Naive thymus-derived CD8-positive, alpha-beta T cell (primary cell): Measurements from ENCODE around the gene EXD1. TPM values are rescaled to one million over a fixed set of nuclear protein-coding genes. Genes with fewer than 3 reads are reported as not detected.

ENCODE experiments used
- polyA plus RNA-seq, 3 donors: library from polyadenylated mRNA; unstranded; fragments of 300-500 nt; fragmentation: Illumina TruSeq; gene quantifications; one replicate each; pipeline ENCODE4 v1.2.3, GENCODE V29; 2021
- total RNA-seq, 8 experiments: library from RNA in 2 of 8; stranded (reverse) in 2 of 8; gene quantifications; one replicate each; pipeline ENCODE4 v1.2.3 and lab custom pipeline; 2021 to 2026

EXD1 gene
- total and polyA plus RNA-seq, 5 experiments from 2014 or later: not detected

Other genes with a start within 250 kb of the EXD1 start
- 10 to 100 TPM; 34.3 to 38.2 TPM for gene INO80, start 114.5 kb downstream of the EXD1 start, total RNA-seq
- gene INO80, start 114.5 kb downstream of the EXD1 start, polyA plus RNA-seq: 1 to 10 TPM; 2.2 to 8.0 (median 4.5) TPM
- 10 to 100 TPM; 21.1 to 23.9 TPM for gene CHP1, start 511 bp upstream of the EXD1 start, total RNA-seq
- 10 to 100 TPM; 11.3 to 21.7 (median 12.5) TPM for gene CHP1, start 511 bp upstream of the EXD1 start, polyA plus RNA-seq
- gene OIP5, start 101.8 kb upstream of the EXD1 start, total RNA-seq: 1 to 10 TPM; 5.3 to 7.0 TPM
- under 1 TPM in 2 of 3 donors, not detected in 1; 0.18 to 0.24 TPM for gene OIP5, start 101.8 kb upstream of the EXD1 start, polyA plus RNA-seq
- gene NUSAP1, start 102.1 kb upstream of the EXD1 start, total RNA-seq: 1 to 10 TPM; 2.5 to 4.0 TPM
- 1 to 10 TPM in 1 of 3 donors, under 1 TPM in 2; 0.32 to 1.4 (median 0.93) TPM for gene NUSAP1, start 102.1 kb upstream of the EXD1 start, polyA plus RNA-seq
- gene NDUFAF1, start 171.7 kb upstream of the EXD1 start, total RNA-seq: 10 to 100 TPM; 12.9 to 14.3 TPM
- 10 to 100 TPM; 18.4 to 25.6 (median 20.8) TPM for gene NDUFAF1, start 171.7 kb upstream of the EXD1 start, polyA plus RNA-seq
- 10 to 100 TPM; 34.4 to 36.3 TPM for gene RTF1, start 186.3 kb upstream of the EXD1 start, total RNA-seq
- 10 to 100 TPM; 17.1 to 21.7 (median 19.2) TPM for gene RTF1, start 186.3 kb upstream of the EXD1 start, polyA plus RNA-seq